ENCODE data around the gene PRTN3.
"Not testable (repeated sequence)": the region's sequence is repeated elsewhere in the genome, so short reads cannot be mapped to it uniquely, and the experiment has no call there.

The PRTN3 gene

GRCh38 chr19:825897-826644, 14.7 kb upstream of the PRTN3 start:
- no peak overlapping the region for H3K9ac ChIP-seq (ENCODE audit: low read length)
- no peaks in the 10 kb centered on the region for H3K9me3 ChIP-seq (ENCODE audit: control insufficient read depth, low read depth, low read length)
- H3K27me3 ChIP-seq (ENCODE audit: control insufficient read depth, insufficient read depth, low read length): no peaks in the 10 kb centered on the region
- no peak overlapping the region for H3K4me3 ChIP-seq (ENCODE audit: low read length)
- H3K36me3 ChIP-seq (ENCODE audit: control insufficient read depth, low read depth, low read length): no peaks in the 10 kb centered on the region
- no peak overlapping the region for H3K27ac ChIP-seq (ENCODE audit: low read length)
- no peaks in the 10 kb centered on the region for H3K4me1 ChIP-seq (ENCODE audit: control insufficient read depth, low read depth, low read length)

- H3K9me3 ChIP-seq (ENCODE audit: control insufficient read depth, low read depth, low read length): no peaks in the 10 kb centered on the region
- no peak overlapping the region for H3K4me3 ChIP-seq (ENCODE audit: low read length)
- H3K4me1 ChIP-seq (ENCODE audit: control insufficient read depth, low read depth, low read length): no peaks in the 10 kb centered on the region
- no peaks in the 10 kb centered on the region for H3K27me3 ChIP-seq (ENCODE audit: control insufficient read depth, insufficient read depth, low read length)
- H3K27ac ChIP-seq (ENCODE audit: low read length): no peak overlapping the region
- no peak overlapping the region for H3K9ac ChIP-seq (ENCODE audit: low read length)
- H3K36me3 ChIP-seq (ENCODE audit: control insufficient read depth, low read depth, low read length): no peaks in the 10 kb centered on the region
Measured at GRCh38 chr19:827314-827709, 13.5 kb upstream of the PRTN3 start.

GRCh38 chr19:827710-828321, 13.0 kb upstream of the PRTN3 start, which contains the start of gene AZU1:
Gene AZU1, plus strand, starts transcription at chr19:827837. Its CDS starts 10 bp downstream, at chr19:827847.
- Histone ChIP-seq H3K4me3 (ENCODE audit: low read length) (no peak within 1 kb of the TSS), H3K27ac (ENCODE audit: low read length) (no peak within 1 kb of the TSS), H3K27me3 (ENCODE audit: control insufficient read depth, insufficient read depth, low read length) (no peaks in the 10 kb centered on the region), H3K9me3 (ENCODE audit: control insufficient read depth, low read depth, low read length) (no peaks in the 10 kb centered on the region), H3K36me3 (ENCODE audit: control insufficient read depth, low read depth, low read length) (no peaks in the 10 kb centered on the region), H3K9ac (ENCODE audit: low read length) (no peak within 1 kb of the TSS), H3K4me1 (ENCODE audit: control insufficient read depth, low read depth, low read length) (no peaks in the 10 kb centered on the region)

- Histone ChIP-seq H3K4me1 (ENCODE audit: control insufficient read depth, low read depth, low read length) (no peaks in the 10 kb centered on the region), H3K36me3 (ENCODE audit: control insufficient read depth, low read depth, low read length) (no peaks in the 10 kb centered on the region), H3K4me3 (ENCODE audit: low read length) (no peak overlapping the region), H3K9ac (ENCODE audit: low read length) (no peak overlapping the region), H3K27me3 (ENCODE audit: control insufficient read depth, insufficient read depth, low read length) (no peaks in the 10 kb centered on the region), H3K27ac (ENCODE audit: low read length) (no peak overlapping the region), H3K9me3 (ENCODE audit: control insufficient read depth, low read depth, low read length) (no peaks in the 10 kb centered on the region)
Measured at GRCh38 chr19:829129-829758, 11.6 kb upstream of the PRTN3 start.

GRCh38 chr19:831407-832369, 9.1 kb upstream of the PRTN3 start:
- Histone ChIP-seq H3K4me3 (ENCODE audit: low read length) (no peak overlapping the region), H3K4me1 (ENCODE audit: control insufficient read depth, low read depth, low read length) (no peaks in the 10 kb centered on the region), H3K27ac (ENCODE audit: low read length) (no peak overlapping the region), H3K9me3 (ENCODE audit: control insufficient read depth, low read depth, low read length) (no peaks in the 10 kb centered on the region), H3K36me3 (ENCODE audit: control insufficient read depth, low read depth, low read length) (no peaks in the 10 kb centered on the region), H3K9ac (ENCODE audit: low read length) (no peak overlapping the region), H3K27me3 (ENCODE audit: control insufficient read depth, insufficient read depth, low read length) (no peaks in the 10 kb centered on the region)

- H3K9ac ChIP-seq (ENCODE audit: low read length): no peak overlapping the region
- no peaks in the 10 kb centered on the region for H3K9me3 ChIP-seq (ENCODE audit: control insufficient read depth, low read depth, low read length)
- no peaks in the 10 kb centered on the region for H3K36me3 ChIP-seq (ENCODE audit: control insufficient read depth, low read depth, low read length)
- H3K27ac ChIP-seq (ENCODE audit: low read length): no peak overlapping the region
- H3K4me1 ChIP-seq (ENCODE audit: control insufficient read depth, low read depth, low read length): no peaks in the 10 kb centered on the region
- H3K4me3 ChIP-seq (ENCODE audit: low read length): no peak overlapping the region
- no peaks in the 10 kb centered on the region for H3K27me3 ChIP-seq (ENCODE audit: control insufficient read depth, insufficient read depth, low read length)
Measured at GRCh38 chr19:834216-834615, 6.6 kb upstream of the PRTN3 start.

- Histone ChIP-seq H3K4me1 (ENCODE audit: control insufficient read depth, low read depth, low read length) (no peaks in the 10 kb centered on the region), H3K27ac (ENCODE audit: low read length) (no peak overlapping the region), H3K9me3 (ENCODE audit: control insufficient read depth, low read depth, low read length) (no peaks in the 10 kb centered on the region), H3K36me3 (ENCODE audit: control insufficient read depth, low read depth, low read length) (no peaks in the 10 kb centered on the region), H3K9ac (ENCODE audit: low read length) (no peak overlapping the region), H3K4me3 (ENCODE audit: low read length) (no peak overlapping the region), H3K27me3 (ENCODE audit: control insufficient read depth, insufficient read depth, low read length) (no peaks in the 10 kb centered on the region)
Measured at GRCh38 chr19:835210-835810, 5.5 kb upstream of the PRTN3 start.

- H3K4me3 ChIP-seq (ENCODE audit: low read length); H3K27ac ChIP-seq (ENCODE audit: low read length); H3K9ac ChIP-seq (ENCODE audit: low read length); H3K9me3 ChIP-seq (ENCODE audit: control insufficient read depth, low read depth, low read length); H3K36me3 ChIP-seq (ENCODE audit: control insufficient read depth, low read depth, low read length); H3K4me1 ChIP-seq (ENCODE audit: control insufficient read depth, low read depth, low read length): not testable (repeated sequence)
- H3K27me3 ChIP-seq (ENCODE audit: control insufficient read depth, insufficient read depth, low read length): peaks cover 21% of the 10 kb centered on the region
Measured at GRCh38 chr19:842802-843179, 2.0 kb downstream of the PRTN3 start.

GRCh38 chr19:843180-843835, 2.5 kb downstream of the PRTN3 start:
- no peaks in the 10 kb centered on the region for H3K36me3 ChIP-seq (ENCODE audit: control insufficient read depth, low read depth, low read length)
- H3K9me3 ChIP-seq (ENCODE audit: control insufficient read depth, low read depth, low read length): no peaks in the 10 kb centered on the region
- no peaks in the 10 kb centered on the region for H3K4me1 ChIP-seq (ENCODE audit: control insufficient read depth, low read depth, low read length)
- H3K9ac ChIP-seq (ENCODE audit: low read length): no peak overlapping the region
- H3K4me3 ChIP-seq (ENCODE audit: low read length): no peak overlapping the region
- no peak overlapping the region for H3K27ac ChIP-seq (ENCODE audit: low read length)
- peaks cover 21% of the 10 kb centered on the region for H3K27me3 ChIP-seq (ENCODE audit: control insufficient read depth, insufficient read depth, low read length)

GRCh38 chr19:843836-844545, 3.2 kb downstream of the PRTN3 start:
- H3K4me1 ChIP-seq (ENCODE audit: control insufficient read depth, low read depth, low read length): no peaks in the 10 kb centered on the region
- no peak overlapping the region for H3K9ac ChIP-seq (ENCODE audit: low read length)
- H3K4me3 ChIP-seq (ENCODE audit: low read length): no peak overlapping the region

More at GRCh38 chr19:843836-844545, 3.2 kb downstream of the PRTN3 start:
- Histone ChIP-seq H3K27ac (ENCODE audit: low read length) (no peak overlapping the region), H3K27me3 (ENCODE audit: control insufficient read depth, insufficient read depth, low read length) (peaks cover 21% of the 10 kb centered on the region), H3K36me3 (ENCODE audit: control insufficient read depth, low read depth, low read length) (no peaks in the 10 kb centered on the region), H3K9me3 (ENCODE audit: control insufficient read depth, low read depth, low read length) (no peaks in the 10 kb centered on the region)

Data from iPS-18a (cell line).